AG09309 (cell line): ENCODE measurements around the gene CEL.
"Not testable (repeated sequence)": the region's sequence is repeated elsewhere in the genome, so short reads cannot be mapped to it uniquely, and the experiment has no call there.

Source experiments
- DNase-seq: peaks from one replicate; pipeline ENCODE4 v3.0.0-alpha.2; 2010; ENCODE audit warnings: low read depth
- H3K4me3 ChIP-seq: 2 replicates; pipeline ENCODE4 v1.5.1; 2011; ENCODE audit warnings: mild to moderate bottlenecking, low read depth, low read length, moderate library complexity; ENCODE audit not compliant: control insufficient read depth
- TF ChIP-seq, protein P1 (sequence below): IDR thresholded peaks from 2 replicates; pipeline ENCODE4 v1.5.1; 2011; ENCODE audit warnings: mild to moderate bottlenecking, low read depth, low read length, inconsistent platforms; ENCODE audit not compliant: insufficient read depth, control insufficient read depth; ENCODE audit errors: missing control alignments

The CEL gene

DNA sequence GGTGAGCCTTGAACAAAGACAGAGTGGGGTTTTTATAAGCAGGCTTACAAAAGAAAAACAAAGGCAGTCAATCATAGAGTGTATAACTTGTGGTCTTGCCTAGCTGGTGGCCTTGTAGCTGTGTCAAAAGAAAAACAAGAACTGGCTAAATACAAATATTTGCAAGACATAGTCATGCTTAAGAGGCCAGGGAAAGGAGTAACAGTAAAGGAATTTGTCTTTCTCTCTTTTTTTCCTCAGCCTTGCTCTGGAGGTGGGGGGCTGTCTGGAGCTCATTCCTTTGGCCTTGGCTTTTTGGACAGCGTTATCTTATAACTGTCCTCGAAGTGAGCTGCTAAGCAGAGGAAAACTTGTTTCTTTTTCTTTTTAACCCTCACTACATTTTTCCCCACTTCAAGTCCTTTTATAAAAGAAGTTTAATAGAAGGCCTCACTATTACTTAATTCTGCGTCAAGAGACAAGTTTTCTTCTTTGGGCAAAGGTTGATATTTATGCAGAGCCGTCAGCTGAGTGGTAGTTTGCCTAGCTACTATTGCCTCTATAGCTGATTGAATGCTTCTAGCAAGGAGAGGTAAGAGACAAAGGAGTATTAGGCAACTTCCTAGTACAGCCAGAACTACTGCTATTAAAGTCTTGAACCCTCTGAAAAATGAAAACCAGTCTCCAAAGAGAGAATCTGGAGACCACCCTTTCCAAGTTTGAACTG, 14.3 kb downstream of the CEL start:
- TF ChIP-seq, protein P1, sequence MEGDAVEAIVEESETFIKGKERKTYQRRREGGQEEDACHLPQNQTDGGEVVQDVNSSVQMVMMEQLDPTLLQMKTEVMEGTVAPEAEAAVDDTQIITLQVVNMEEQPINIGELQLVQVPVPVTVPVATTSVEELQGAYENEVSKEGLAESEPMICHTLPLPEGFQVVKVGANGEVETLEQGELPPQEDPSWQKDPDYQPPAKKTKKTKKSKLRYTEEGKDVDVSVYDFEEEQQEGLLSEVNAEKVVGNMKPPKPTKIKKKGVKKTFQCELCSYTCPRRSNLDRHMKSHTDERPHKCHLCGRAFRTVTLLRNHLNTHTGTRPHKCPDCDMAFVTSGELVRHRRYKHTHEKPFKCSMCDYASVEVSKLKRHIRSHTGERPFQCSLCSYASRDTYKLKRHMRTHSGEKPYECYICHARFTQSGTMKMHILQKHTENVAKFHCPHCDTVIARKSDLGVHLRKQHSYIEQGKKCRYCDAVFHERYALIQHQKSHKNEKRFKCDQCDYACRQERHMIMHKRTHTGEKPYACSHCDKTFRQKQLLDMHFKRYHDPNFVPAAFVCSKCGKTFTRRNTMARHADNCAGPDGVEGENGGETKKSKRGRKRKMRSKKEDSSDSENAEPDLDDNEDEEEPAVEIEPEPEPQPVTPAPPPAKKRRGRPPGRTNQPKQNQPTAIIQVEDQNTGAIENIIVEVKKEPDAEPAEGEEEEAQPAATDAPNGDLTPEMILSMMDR, result no peak
- peak; percentile 53 for DNase-seq
- H3K4me3 ChIP-seq, result no peak overlapping the region

- TF ChIP-seq, protein P1, result no peak
- DNase-seq, result no peak
Measured at GRCh38 chr9:133076691-133077090, 14.9 kb downstream of the CEL start.

GRCh38 chr9:133078486-133078885, 16.7 kb downstream of the CEL start:
- DNase-seq, result no peak
- no peak overlapping the region for H3K4me3 ChIP-seq
- TF ChIP-seq, protein P1, result no peak

More at GRCh38 chr9:133076691-133077090, 14.9 kb downstream of the CEL start:
- no peak overlapping the region for H3K4me3 ChIP-seq

DNA sequence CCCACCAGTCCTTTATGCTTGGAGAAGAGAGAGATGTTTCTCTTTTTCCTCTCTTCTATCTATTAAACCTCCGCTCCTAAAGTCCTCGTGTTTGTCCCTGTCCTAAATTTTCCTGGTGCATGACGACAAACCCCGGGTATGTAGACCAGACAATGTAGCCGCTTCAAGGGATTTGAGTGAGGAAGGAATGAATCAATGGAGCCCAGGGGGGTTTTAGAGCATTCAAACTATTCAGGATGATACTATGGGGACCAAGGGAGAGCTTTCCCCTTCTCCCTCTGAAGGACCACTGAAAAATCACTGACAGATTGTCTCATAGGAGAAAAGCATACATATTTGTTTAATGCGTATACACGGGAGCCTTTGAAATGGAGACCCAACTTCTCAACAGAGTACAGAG, 18.4 kb downstream of the CEL start:
- TF ChIP-seq, protein P1, result no peak
- DNase-seq, result no peak
- H3K4me3 ChIP-seq, result no peak overlapping the region

DNA sequence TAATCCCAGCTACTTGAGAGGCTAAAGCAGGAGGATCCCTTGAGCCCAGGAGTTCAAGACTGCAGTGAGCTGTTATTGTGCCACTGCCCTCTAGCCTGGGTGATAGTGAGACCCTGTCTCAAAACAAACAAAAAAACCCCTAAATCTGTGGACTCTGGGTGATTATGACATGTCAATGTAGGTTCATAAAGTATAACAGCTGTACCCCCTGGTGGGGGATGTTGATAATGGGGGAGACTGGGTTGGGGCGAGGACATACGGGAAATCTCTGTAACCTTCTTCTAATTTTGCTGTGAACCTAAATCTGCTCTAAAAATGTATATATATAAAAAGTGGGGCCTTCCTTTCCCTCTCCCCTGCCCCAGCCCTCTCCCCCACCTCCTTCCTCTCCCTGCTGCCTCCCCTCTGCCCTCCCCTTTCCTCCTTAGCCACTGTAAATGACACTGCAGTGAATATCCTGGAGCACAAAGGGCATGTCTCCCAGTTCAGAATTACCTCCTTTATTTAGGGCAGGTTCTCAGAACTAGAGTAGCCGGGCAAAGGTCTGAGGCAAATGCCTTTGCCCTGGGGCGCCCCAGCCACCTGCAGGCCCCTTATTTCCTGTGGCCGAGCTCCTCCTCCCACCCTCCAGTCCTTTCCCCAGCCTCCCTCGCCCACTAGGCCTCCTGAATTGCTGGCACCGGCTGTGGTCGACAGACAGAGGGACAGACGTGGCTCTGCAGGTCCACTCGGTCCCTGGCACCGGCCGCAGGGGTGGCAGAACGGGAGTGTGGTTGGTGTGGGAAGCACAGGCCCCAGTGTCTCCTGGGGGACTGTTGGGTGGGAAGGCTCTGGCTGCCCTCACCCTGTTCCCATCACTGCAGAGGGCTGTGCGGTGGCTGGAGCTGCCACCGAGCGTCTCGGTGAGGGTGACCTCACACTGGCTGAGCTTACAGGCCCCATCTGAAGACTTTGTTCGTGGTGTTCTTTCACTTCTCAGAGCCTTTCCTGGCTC, 19.3 kb downstream of the CEL start:
- H3K4me3 ChIP-seq, DNase-seq: not testable (repeated sequence)

DNA sequence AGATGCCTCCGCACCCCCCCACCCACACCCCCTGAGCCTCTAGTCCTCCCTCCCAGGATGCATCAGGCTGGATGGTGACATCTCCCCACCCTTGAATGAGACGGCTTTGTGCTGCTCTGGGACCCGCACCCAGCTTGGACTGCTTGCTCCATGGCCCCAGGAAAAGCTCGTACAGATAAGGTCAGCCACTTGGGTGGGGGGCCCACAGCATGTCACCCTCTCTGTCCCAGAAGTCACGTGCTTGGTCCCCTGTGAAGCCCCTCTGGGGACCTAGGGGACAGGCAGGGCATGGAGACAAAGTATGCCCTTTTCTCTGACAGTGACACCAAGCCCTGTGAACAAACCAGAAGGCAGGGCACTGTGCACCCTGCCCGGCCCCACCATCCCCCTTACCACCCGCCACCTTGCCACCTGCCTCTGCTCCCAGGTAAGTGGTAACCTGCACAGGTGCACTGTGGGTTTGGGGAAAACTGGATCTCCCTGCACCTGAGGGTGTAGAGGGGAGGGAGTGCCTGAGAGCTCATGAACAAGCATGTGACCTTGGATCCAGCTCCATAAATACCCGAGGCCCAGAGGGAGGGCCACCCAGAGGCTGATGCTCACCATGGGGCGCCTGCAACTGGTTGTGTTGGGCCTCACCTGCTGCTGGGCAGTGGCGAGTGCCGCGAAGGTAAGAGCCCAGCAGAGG, 20.3 kb downstream of the CEL start:
- not testable (repeated sequence) for DNase-seq, H3K4me3 ChIP-seq

GRCh38 chr9:133083688-133084087, 21.9 kb downstream of the CEL start:
- H3K4me3 ChIP-seq, DNase-seq: not testable (repeated sequence)

- H3K4me3 ChIP-seq, DNase-seq: not testable (repeated sequence)
Measured at GRCh38 chr9:133086212-133086860, 24.6 kb downstream of the CEL start.
